NCI-H187 (cell line): ENCODE measurements around the gene ZNF534.
A peak's percentile ranks its signal among the peaks of the same experiment; 100 is the strongest.
"Not testable (repeated sequence)": the region's sequence is repeated elsewhere in the genome, so short reads cannot be mapped to it uniquely, and the experiment has no call there.

Source experiments
- DNase-seq, 2 experiments: peaks; one replicate each; lab custom pipeline; 2025; lab: John Stamatoyannopoulos, UW

Gene ZNF534

DNA sequence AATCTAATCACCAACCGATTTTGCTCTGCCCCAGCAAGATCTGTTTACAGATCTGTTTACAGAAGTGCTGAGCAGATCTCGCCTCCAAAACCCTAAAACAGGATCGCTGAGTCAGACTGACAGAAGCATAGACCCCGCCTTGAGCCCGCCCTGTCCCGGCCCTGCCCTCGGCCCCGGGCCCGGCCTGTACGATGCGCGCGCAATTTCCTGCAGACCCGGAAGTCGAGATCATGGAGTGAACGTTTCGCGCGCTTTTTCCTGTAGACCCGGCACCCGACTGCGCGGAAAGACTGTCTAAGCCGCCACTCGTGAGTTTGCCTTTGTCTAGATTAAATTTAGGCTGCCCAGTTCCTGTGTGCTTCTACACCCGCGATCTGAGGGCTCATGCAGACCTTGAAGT is at the start of gene ZNF534:
Gene ZNF534 (plus strand): TSS at position 212 of the 400 bp plus-strand sequence. CDS start 2,327 bp downstream, outside the sequence.
- no peak for DNase-seq

GRCh38 chr19:52391135-52391534 is 37.8 kb upstream of the ZNF534 start:
- no peak for DNase-seq

- peak; percentile 49 to 76 for DNase-seq
These were observed 31.5 kb upstream of the ZNF534 start, which contains the start of gene ZNF528 for GRCh38 chr19:52397310-52398080. Gene ZNF528 (plus strand): TSS chr19:52397849. CDS start chr19:52402014, 4,165 bp downstream.

DNA sequence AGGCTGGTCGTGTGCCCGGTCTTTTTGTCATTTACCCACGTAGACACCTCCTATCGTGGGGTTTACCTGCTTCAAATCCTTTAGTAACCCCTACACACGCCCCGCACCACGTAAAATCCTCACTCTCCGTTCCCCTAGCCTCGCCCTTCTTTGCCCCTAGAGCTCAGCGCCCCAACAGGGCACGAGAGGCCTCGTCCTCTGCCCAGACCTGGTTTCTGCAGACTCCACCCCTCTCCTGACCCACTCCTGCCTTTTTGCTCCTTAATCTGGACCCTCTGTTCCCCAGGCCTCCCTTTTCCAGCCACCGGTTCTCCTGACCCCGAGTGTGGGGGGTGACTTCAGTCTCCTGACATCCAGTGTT is 30.9 kb upstream of the ZNF534 start:
- no peak for DNase-seq

DNA sequence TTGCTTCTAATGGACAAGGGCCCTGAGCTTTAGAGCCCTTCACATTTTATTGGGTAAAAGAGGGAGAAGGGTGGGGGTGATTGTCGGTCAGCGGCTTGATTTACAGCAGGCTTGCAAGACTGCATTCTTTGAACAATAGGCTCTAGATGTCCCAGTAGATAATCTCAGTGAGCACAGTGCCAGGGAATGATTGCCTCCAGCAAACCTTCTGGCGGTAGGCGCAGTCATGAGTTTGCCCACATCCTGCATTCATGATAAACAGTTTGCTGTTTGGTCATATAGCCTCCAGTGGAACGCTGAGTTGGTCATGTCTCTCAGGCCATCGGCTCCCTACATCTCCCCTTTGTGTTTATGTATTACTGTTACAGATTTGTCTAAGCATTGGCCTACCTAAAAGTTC is 18.7 kb upstream of the ZNF534 start:
- DNase-seq = no peak

DNA sequence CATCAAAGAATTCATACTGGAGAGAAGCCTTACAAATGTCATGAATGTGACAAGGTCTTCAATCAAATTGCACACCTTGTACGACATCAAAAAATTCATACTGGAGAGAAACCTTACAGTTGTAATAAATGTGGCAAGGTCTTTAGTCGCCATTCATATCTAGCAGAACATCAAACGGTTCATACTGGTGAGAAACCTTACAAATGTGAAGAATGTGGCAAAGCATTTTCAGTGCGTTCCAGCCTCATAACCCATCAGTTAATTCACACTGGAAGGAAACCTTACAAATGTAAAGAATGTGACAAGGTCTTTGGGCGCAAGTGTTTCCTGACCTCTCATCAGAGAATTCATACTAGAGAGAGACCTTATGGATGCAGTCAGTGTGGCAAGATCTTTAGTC is 13.2 kb upstream of the ZNF534 start:
- no peak for DNase-seq

- DNase-seq = no peak
These were observed 13.2 kb downstream of the ZNF534 start for GRCh38 chr19:52442179-52442578.

- DNase-seq = no peak
These were observed 15.6 kb downstream of the ZNF534 start for GRCh38 chr19:52444506-52444905.

DNA sequence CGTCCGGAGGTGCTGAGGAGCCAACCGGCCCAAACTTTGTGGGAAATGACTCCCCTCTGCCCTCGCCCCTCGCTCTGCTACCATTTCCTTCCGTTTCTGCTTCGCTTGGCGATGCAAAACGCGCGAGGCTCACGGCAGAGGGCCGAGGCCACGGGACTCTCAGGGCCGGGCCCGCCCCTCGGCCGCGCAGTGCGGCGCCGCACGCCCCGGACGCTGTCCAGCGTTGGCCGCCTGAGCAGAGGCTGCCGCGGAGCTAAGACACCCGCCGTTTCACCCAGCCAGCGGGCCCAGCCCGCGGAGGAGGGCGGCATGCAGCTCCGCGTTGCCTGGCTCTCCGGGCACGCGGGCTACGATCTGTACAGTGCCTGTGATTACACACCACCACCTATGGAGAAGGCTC is 22.3 kb downstream of the ZNF534 start:
- DNase-seq = no peak

DNA sequence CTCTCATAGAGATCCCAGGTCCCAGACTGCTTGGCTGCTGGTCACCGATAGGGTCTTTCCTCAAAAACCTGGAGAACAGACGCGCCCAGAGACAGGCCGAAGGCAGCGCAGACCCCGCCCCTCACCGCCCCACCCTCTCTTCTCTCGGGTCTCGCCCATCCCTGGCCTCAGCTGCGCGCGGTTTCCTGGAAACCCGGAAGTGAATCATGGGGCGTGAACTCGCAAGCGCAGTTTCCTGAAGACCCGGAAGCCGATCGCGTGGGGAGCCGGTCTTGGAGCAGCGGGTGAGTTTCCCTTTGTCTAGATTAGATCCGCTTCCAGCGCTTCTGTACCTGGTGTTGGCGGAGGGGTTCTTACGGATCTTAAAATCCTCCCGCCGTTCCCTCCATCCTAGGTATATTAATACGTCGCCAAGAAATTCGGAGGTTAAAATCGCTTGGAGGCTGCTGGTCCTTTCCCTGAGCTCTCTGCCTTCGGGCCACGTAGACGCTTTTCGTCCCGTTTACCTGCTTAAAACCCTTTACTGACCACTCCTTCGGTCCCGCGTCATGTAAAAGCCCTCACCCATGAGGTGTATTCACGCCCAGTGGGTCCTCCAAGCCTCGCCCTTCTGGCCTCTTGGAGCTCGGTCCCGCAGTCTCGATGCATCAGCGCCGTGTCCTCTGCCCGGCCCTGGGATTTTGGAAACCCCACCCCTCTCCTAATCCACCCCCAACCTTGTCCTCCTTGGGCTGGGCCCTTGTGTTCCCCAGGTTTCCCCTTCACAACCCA is 24.6 kb downstream of the ZNF534 start, which contains the start of gene ZNF578:
Gene ZNF578 (plus strand): TSS at position 230 of the 771 bp plus-strand sequence. CDS start 48,293 bp downstream, outside the sequence.
- no peak for DNase-seq

- DNase-seq = peak; percentile 13 to 39
These were observed 36.0 kb downstream of the ZNF534 start for GRCh38 chr19:52464798-52465470.

DNA sequence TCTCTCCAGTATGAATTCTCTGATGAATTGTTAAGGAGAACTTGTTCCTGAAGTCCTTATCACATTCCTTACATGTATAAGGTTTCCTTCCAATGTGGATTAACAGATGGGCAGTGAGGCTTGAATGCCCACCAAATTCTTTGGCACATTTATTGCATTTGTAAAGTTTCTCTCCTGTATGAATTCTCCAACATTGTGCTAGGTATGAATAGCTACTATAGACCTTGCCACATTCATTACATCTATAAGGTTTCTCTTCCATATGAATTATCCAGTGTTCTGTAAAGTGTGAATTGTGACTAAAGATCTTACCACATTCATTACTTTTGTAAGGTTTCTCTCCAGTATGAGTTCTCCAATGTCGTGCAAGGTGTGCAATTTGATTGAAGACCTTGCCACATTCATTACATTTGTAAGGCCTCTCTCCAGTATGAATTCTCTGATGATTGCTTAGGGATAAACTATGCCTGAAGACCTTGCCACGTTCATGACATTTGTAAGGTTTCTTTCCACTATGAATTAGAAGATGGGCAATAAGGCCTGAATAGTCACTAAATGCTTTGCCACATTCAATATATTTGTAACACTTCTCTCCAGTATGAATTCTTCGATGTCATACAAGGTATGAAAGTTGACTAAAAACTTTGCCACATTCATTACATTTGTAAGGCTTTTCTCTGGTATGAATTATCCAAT is 44.9 kb downstream of the ZNF534 start:
- DNase-seq = no peak

DNA sequence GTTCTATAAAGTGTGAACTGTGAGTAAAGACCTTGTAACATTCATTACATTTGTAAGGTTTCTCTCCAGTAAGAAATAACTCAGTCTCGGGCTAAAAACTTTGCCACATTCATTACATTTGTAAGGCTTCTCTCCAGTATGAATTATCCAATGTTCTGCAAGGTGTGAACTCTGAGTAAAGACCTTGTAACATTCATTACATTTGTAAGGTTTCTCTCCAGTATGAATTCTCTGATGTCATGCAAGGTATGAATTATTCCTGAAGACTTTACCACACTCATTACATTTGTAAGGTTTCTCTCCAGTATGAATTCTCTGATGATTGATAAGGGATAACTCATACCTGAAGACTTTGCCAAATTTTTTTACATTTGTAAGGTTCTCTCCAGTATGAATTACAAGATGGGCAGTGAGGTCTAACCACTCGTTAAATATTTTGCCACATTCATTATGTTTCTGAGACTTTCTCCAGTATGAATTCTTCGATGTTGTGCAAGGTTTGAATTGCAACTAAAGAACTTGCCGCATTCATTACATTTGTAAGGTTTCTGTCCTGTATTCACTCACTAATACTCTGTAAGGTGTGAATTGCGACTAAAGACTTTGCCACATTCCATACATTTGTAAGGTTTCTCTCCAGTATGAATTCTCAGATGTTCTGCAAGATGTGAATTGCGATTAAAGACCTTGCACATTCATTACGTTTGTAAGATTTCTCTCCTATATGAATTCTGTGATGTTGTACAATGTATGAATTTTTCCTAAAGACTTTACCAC is 45.6 kb downstream of the ZNF534 start:
- no peak for DNase-seq

DNA sequence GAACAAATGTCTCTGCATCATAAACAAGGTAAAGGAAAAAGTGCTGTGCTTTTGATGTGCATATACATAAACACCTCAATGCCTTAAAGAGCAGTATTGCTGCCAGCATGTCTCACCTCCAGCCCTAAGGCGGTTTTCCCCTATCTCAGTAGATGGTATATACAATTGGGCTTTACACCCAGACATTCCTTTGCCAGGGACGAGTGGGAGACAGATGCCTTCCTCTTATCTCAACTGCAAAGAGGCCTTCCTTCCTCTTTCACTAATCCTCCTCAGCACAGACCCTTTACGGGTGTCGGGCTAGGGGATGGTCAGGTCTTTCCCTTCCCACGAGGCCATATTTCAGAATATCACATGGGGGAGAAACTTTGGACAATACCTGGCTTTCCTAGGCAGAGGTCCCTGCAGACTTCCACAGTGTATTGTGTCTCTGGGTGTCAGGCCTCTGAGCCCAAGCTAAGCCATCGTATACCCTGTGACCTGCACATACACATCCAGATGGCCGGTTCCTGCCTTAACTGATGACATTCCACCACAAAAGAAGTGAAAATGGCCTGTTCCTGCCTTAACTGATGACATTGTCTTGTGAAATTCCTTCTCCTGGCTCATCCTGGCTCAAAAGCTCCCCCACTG is 55.3 kb downstream of the ZNF534 start:
- not testable (repeated sequence) for DNase-seq

- not testable (repeated sequence) for DNase-seq
These were observed 56.1 kb downstream of the ZNF534 start for GRCh38 chr19:52485064-52485463.

DNA sequence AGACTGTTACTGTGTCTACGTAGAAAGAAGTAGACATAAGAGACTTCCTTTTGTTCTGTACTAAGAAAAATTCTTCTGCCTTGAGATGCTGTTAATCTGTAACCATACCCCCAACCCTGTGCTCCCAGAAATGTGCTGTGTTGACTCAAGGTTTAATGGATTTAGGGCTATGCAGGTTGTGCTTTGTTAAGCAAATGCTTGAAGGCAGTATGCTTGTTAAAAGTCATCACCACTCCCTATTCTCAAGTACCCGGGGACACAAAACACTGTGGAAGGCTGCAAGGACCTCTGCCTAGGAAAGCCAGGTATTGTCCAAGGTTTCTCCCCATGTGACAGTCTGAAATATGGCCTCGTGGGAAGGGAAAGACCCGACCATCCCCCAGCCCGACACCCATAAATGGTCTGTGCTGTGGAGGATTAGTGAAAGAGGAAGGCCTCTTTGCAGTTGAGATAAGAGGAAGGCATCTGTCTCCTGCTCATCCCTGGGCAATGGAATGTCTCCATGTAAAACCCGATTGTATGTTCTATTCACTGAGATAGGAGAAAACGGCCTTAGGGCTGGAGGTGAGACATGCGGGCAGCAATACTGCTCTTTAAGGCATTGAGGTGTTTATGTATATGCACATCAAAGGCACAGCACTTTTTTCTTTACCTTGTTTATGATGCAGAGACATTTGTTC is 56.8 kb downstream of the ZNF534 start:
- not testable (repeated sequence) for DNase-seq

GRCh38 chr19:52492201-52492993 is 63.4 kb downstream of the ZNF534 start:
- DNase-seq = no peak

DNA sequence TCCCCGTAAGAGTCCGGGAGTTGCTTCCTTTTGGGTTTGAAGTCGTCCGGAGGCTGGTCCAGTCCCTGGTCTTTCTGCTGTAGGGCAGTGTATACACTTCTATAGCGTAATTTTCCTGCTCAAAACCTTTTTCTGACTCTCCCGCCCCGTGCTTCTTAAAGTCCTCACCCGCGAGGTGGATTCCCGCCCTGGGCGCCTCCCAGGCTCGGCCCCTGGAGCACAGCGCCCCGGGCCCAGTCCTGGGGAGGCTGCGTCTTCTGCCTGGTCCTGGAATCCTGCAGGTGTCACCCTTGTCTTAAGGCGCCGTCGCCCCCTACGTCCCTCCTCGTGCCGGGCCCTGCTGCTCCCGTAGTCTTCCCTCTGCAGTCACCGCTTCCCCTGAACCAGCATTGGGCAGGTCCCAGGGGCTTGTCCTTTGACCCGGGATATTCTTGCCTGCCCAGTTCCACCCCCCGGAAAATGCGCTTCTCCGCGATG is 64.1 kb downstream of the ZNF534 start:
- no peak for DNase-seq

GRCh38 chr19:52494518-52494917 is 65.6 kb downstream of the ZNF534 start:
- DNase-seq = no peak
